ENCODE measurements around the gene TRIM44.

Gene TRIM44

GRCh38 chr11:35820614-35821013 is 158.0 kb downstream of the TRIM44 start:
- DNase-seq (ENCODE audit: low read depth in 2 of 2), result no peak
- TF ChIP-seq, protein P1, sequence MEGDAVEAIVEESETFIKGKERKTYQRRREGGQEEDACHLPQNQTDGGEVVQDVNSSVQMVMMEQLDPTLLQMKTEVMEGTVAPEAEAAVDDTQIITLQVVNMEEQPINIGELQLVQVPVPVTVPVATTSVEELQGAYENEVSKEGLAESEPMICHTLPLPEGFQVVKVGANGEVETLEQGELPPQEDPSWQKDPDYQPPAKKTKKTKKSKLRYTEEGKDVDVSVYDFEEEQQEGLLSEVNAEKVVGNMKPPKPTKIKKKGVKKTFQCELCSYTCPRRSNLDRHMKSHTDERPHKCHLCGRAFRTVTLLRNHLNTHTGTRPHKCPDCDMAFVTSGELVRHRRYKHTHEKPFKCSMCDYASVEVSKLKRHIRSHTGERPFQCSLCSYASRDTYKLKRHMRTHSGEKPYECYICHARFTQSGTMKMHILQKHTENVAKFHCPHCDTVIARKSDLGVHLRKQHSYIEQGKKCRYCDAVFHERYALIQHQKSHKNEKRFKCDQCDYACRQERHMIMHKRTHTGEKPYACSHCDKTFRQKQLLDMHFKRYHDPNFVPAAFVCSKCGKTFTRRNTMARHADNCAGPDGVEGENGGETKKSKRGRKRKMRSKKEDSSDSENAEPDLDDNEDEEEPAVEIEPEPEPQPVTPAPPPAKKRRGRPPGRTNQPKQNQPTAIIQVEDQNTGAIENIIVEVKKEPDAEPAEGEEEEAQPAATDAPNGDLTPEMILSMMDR (IDR thresholded peaks at IDR 0.05; ENCODE audit: low read depth, low read length), result no peak
- no peak overlapping the region for H3K4me3 ChIP-seq (replicated peaks in 1 of 2; ENCODE audit: low read depth in 2 of 2, low read length in 2 of 2)

GRCh38 chr11:35822815-35823495 is 160.4 kb downstream of the TRIM44 start:
- peak; percentile 4 to 17 for DNase-seq (ENCODE audit: low read depth in 2 of 2)
- TF ChIP-seq, protein P1 (IDR thresholded peaks at IDR 0.05; ENCODE audit: low read depth, low read length), result no peak
- no peak overlapping the region for H3K4me3 ChIP-seq (replicated peaks in 1 of 2; ENCODE audit: low read depth in 2 of 2, low read length in 2 of 2)

DNA sequence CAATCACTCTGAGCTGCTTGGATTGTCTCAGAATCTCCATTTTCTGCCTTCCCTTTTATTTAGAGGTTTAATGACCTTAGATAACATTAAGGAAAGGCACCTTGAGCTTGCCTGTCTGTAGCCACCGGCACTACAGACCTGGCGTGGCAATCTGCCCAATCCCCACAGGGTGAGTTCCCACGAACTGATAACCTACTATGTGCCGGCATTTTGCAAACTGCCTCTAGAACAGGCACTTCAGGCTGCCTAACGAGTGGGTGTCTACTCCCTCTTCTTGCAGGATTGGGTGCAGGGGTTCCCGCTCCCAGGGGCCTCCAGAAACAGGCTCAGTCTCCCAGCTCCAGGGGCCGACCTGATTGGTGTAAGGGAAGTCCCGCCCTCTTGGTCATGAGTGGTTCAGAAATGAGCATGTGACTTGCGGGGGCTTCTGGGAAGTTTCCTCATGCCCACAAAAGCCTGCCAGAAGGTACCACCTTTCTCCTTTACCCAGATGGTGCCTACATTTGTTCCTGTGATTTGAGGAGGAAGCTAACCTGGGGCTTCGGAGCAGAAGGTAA is 161.2 kb downstream of the TRIM44 start:
- TF ChIP-seq, protein P1 (IDR thresholded peaks at IDR 0.05; ENCODE audit: low read depth, low read length), result no peak
- H3K4me3 ChIP-seq (replicated peaks in 1 of 2; ENCODE audit: low read depth in 2 of 2, low read length in 2 of 2), result no peak overlapping the region
- no peak for DNase-seq (ENCODE audit: low read depth in 2 of 2)

DNA sequence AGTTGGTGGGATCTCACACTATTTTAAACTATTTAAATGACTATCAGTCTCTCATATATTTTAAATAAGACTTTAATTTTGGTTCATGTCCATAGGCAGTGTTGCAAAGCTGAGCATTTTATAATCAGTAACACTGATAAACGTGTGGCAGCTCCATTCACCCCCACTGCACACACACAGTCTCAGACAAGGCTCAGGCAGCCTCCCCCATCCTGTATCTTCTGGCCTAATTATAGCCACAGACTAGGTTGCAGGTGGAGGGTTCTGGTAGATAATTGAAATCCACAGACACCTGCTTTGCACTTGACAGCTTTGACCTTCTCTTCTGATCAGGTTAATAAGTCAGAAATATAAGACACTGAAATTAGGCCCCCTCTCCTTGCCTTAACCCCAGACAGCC is 162.8 kb downstream of the TRIM44 start:
- DNase-seq (ENCODE audit: low read depth in 2 of 2), result no peak
- TF ChIP-seq, protein P1 (IDR thresholded peaks at IDR 0.05; ENCODE audit: low read depth, low read length), result no peak

GRCh38 chr11:35826006-35826405 is 163.4 kb downstream of the TRIM44 start:
- DNase-seq (ENCODE audit: low read depth in 2 of 2), result no peak
- TF ChIP-seq, protein P1 (IDR thresholded peaks at IDR 0.05; ENCODE audit: low read depth, low read length), result no peak
- no peak overlapping the region for H3K4me3 ChIP-seq (replicated peaks in 1 of 2; ENCODE audit: low read depth in 2 of 2, low read length in 2 of 2)

More for the DNA sequence above, 162.8 kb downstream of the TRIM44 start:
- no peak overlapping the region for H3K4me3 ChIP-seq (replicated peaks in 1 of 2; ENCODE audit: low read depth in 2 of 2, low read length in 2 of 2)

DNA sequence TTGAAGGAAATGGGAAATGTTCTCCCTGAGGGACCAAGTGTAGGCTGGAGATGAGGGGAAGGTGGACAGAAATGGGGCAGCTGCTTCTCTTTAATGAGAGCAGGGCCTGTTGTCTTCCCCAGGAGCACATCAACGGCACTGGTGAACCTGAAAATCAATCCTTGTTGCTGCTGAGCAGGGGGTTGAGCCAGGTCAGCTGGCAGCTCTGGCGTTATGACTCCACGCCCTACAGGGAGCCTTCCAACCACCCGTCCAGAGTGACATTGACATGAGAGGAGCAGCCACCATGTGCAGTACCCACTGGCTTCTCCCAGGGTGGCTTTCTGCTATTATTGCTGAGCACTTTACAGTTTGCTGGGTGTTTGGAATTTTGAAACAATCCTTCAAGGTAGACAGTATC is 164.4 kb downstream of the TRIM44 start:
- H3K4me3 ChIP-seq (replicated peaks in 1 of 2; ENCODE audit: low read depth in 2 of 2, low read length in 2 of 2), result no peak overlapping the region
- TF ChIP-seq, protein P1 (IDR thresholded peaks at IDR 0.05; ENCODE audit: low read depth, low read length), result no peak
- DNase-seq (ENCODE audit: low read depth in 2 of 2), result no peak
